ENCODE results near the gene RAB37.

Gene RAB37

DNA sequence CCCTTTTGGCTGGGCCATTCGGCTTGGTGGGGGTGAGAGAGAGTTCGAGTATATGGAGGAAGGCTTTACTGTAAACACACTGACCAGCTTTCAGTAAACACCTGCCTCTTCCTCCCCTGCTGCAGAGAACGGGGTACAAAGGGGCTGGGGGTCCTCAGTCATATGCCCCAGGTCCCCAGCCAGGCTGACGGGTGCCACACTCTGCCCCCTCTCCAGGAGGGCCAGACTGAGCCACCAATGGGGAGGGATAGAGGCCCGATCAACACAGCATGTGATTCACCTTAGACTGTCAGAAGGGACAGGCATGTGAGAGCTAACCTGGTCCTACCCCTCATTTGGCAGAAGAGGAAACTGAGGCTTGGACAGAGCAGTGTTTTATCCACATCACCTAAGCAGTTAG lies 24.4 kb downstream of the RAB37 start:
- Histone ChIP-seq H3K36me3 (ENCODE audit: control insufficient read depth, insufficient read depth, low read length) (no peaks in the 10 kb centered on the region; the same call in 1 of the 2 replicates), H3K9me3 (ENCODE audit: control insufficient read depth, insufficient read depth, low read length) (no peaks in the 10 kb centered on the region), H3K4me1 (ENCODE audit: control insufficient read depth, insufficient read depth, low read length) (peaks cover 34% of the 10 kb centered on the region), H3K27me3 (ENCODE audit: control insufficient read depth, insufficient read depth, low read length) (no peaks in the 10 kb centered on the region), H3K27ac (ENCODE audit: low read length) (no peak overlapping the region), H3K4me3 (ENCODE audit: low read length) (no peak overlapping the region)
- no CpG with 5 or more reads among the region's 5 CpGs for WGBS (ENCODE audit: insufficient coverage, insufficient read length)
- no peak for DNase-seq (ENCODE audit: low read depth, low spot score)

DNA sequence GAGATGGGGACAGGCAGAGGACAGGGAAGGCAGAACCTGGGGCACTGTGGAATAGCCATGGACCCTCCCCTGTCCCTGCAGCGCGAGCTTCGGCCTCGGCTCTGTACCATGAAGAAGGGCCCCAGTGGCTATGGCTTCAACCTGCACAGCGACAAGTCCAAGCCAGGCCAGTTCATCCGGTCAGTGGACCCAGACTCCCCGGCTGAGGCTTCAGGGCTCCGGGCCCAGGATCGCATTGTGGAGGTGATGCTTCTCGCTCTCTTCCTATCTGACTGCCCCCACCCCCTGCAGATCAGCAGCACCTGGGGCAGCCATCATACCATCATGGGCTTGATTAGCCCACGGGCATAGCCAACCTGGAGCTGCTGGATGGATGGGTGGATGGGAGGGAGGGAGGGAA lies 24.9 kb downstream of the RAB37 start:
- H3K4me3 ChIP-seq (ENCODE audit: low read length) = no peak overlapping the region
- no CpG with 5 or more reads among the region's 11 CpGs for WGBS (ENCODE audit: insufficient coverage, insufficient read length)
- peaks cover 34% of the 10 kb centered on the region for H3K4me1 ChIP-seq (ENCODE audit: control insufficient read depth, insufficient read depth, low read length)
- H3K36me3 ChIP-seq (ENCODE audit: control insufficient read depth, insufficient read depth, low read length) = no peaks in the 10 kb centered on the region; the same call in none of the 2 replicates
- DNase-seq (ENCODE audit: low read depth, low spot score) = no peak
- H3K9me3 ChIP-seq (ENCODE audit: control insufficient read depth, insufficient read depth, low read length) = no peaks in the 10 kb centered on the region
- no peaks in the 10 kb centered on the region for H3K27me3 ChIP-seq (ENCODE audit: control insufficient read depth, insufficient read depth, low read length)
- H3K27ac ChIP-seq (ENCODE audit: low read length) = no peak overlapping the region

DNA sequence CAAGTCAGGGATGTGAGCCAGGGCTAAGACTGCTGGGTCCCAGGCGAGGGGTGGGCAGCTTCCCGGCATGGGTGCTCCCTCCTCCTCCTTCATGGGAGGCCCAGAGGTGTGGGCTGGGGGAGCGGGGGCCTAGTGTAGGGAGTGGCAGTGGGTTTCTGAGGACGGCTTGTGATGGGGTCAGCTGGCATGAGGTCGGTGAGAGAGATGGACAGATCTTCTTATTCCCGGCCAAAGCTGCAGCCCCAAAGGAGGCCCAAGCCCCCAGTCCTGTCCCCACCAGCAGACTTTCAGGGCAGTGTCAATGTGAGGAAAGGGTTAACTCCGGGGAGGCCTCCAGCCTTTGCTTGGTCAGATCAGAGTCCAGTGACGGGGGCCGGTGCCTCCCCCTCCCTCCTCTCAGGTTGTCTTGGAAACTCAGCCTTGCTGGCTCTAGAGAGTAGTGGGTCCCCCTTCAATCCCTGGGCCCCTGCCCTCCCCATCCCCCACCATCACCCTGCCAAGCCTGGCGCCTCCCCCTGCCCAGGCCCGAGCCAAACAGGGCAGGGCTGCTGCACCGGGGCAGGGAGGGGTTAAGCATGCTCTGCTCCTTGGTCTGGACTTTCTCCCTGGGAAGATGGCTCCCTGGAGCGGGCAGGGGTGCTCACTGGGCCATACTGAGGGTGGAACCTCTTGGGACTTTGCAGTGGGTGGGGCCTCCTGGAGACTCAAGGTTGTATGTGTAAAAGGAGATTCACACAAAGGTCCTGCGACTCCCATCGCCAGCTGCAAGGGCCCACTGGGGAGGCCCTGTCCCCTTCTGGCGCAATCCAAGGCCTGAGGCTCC lies 26.7 kb downstream of the RAB37 start:
- peaks cover 2% of the 10 kb centered on the region for H3K36me3 ChIP-seq (ENCODE audit: control insufficient read depth, insufficient read depth, low read length)
- H3K27me3 ChIP-seq (ENCODE audit: control insufficient read depth, insufficient read depth, low read length) = no peaks in the 10 kb centered on the region
- WGBS (ENCODE audit: insufficient coverage, insufficient read length) = no CpG with 5 or more reads among the region's 16 CpGs
- H3K9me3 ChIP-seq (ENCODE audit: control insufficient read depth, insufficient read depth, low read length) = no peaks in the 10 kb centered on the region
- no peak overlapping the region for H3K27ac ChIP-seq (ENCODE audit: low read length)
- H3K4me3 ChIP-seq (ENCODE audit: low read length) = no peak overlapping the region
- DNase-seq (ENCODE audit: low read depth, low spot score) = no peak
- H3K4me1 ChIP-seq (ENCODE audit: control insufficient read depth, insufficient read depth, low read length) = peaks cover 26% of the 10 kb centered on the region

DNA sequence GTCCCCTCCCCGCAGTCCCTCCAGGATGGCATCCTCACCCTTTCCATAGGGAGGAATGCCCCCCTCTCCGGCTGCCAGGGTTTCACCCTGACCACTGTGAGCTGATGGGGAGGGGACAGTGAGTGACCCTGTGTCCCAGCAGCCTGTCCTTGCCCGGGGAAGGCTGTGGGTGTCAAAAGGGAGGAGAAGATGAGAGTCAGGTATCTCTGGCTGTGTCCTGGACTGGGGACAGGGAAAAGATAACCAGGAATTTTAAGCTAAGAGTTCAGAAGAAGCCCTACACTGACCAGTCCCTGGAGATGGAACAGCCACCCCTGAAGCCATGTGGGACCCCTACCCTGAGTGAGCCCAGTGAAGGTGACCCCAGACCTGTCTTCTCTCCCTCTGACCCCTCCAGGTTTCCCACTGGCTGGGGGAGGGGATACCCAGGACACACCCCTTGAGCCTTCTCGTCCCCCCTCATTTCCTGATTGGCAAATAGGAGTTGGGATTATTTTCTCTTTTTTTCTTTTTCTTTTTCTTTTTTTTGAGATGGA lies 27.8 kb downstream of the RAB37 start:
- no peak for DNase-seq (ENCODE audit: low read depth, low spot score)
- no peak overlapping the region for H3K4me3 ChIP-seq (ENCODE audit: low read length)
- H3K9me3 ChIP-seq (ENCODE audit: control insufficient read depth, insufficient read depth, low read length) = no peaks in the 10 kb centered on the region
- no peaks in the 10 kb centered on the region for H3K27me3 ChIP-seq (ENCODE audit: control insufficient read depth, insufficient read depth, low read length)
- H3K36me3 ChIP-seq (ENCODE audit: control insufficient read depth, insufficient read depth, low read length) = peaks cover 4% of the 10 kb centered on the region
- WGBS (ENCODE audit: insufficient coverage, insufficient read length) = no CpG with 5 or more reads among the region's 4 CpGs
- peaks cover 17% of the 10 kb centered on the region for H3K4me1 ChIP-seq (ENCODE audit: control insufficient read depth, insufficient read depth, low read length)
- no peak overlapping the region for H3K27ac ChIP-seq (ENCODE audit: low read length)

DNA sequence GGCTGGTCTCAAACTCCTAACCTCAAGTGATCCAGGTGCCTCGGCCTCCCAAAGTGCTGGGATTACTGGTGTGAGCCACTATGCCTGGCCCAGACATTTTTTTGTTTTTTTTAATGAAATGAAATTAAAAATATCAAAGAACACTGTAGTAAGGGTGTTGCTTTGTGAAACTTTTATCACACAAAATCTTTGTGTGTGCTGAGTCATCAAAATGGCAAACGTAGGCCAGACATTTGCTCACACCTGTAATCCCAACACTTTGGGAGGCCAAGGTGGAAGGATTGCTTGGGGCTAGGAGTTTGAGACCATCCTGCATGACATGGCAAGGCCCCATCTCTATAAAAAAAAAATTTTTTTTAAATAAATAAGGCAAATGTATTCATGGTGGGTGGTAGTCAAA lies 29.4 kb downstream of the RAB37 start:
- Histone ChIP-seq H3K9me3 (ENCODE audit: control insufficient read depth, insufficient read depth, low read length) (no peaks in the 10 kb centered on the region), H3K27ac (ENCODE audit: low read length) (no peak overlapping the region), H3K4me3 (ENCODE audit: low read length) (no peak overlapping the region), H3K36me3 (ENCODE audit: control insufficient read depth, insufficient read depth, low read length) (peaks cover 8% of the 10 kb centered on the region), H3K4me1 (ENCODE audit: control insufficient read depth, insufficient read depth, low read length) (peaks cover 6% of the 10 kb centered on the region), H3K27me3 (ENCODE audit: control insufficient read depth, insufficient read depth, low read length) (no peaks in the 10 kb centered on the region)
- WGBS (ENCODE audit: insufficient coverage, insufficient read length) = no CpG with 5 or more reads among the region's 2 CpGs
- DNase-seq (ENCODE audit: low read depth, low spot score) = no peak

DNA sequence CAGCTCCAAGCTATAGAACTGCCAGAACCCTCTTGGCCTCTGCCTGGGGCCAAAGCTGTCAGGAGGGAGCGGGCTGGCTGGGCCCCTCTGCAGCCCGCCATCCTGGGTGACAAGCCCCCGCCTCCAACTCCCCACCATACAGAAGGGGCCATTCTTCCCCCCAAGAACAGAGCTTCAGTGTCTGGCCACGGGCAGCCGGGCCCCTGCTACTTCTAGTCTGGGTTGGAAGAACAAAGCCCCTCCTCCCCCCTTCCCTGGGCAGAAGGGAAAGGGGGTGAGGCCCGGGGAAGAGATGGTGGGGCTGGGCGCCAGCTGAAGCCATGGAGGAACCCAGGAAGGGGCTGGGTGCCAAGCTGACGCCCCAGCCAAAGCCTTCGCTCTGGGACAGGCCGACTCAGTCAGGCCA lies 30.1 kb downstream of the RAB37 start:
- WGBS (ENCODE audit: insufficient coverage, insufficient read length) = no CpG with 5 or more reads among the region's 10 CpGs
- 0 out of 2 replicates have a peak, but pooled peaks cover 1% of the 10 kb centered on the region for H3K4me1 ChIP-seq (ENCODE audit: control insufficient read depth, insufficient read depth, low read length)
- no peak overlapping the region for H3K4me3 ChIP-seq (ENCODE audit: low read length)
- H3K9me3 ChIP-seq (ENCODE audit: control insufficient read depth, insufficient read depth, low read length) = no peaks in the 10 kb centered on the region
- H3K36me3 ChIP-seq (ENCODE audit: control insufficient read depth, insufficient read depth, low read length) = peaks cover 11% of the 10 kb centered on the region
- no peak for DNase-seq (ENCODE audit: low read depth, low spot score)
- no peaks in the 10 kb centered on the region for H3K27me3 ChIP-seq (ENCODE audit: control insufficient read depth, insufficient read depth, low read length)
- H3K27ac ChIP-seq (ENCODE audit: low read length) = no peak overlapping the region

DNA sequence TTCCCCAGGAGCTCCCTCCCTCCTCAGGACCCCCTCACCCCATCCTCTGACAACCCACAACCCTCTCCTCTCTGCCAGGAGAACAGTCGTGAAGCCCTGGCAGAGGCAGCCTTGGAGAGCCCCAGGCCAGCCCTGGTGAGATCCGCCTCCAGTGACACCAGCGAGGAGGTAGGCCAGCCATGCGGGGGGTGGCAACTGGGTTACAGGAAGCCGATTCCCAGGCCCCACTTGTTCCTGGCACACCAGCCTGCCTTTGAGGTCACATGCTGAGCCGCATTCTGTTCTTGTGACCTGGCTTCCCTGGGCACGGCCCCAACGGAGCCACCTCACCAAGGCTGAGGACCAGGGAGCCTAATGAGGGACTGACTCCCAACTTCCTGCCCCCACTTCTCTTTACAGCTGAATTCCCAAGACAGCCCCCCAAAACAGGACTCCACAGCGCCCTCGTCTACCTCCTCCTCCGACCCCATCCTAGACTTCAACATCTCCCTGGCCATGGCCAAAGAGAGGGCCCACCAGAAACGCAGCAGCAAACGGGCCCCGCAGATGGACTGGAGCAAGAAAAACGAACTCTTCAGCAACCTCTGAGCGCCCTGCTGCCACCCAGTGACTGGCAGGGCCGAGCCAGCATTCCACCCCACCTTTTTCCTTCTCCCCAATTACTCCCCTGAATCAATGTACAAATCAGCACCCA lies 31.2 kb downstream of the RAB37 start:
- Histone ChIP-seq H3K9me3 (ENCODE audit: control insufficient read depth, insufficient read depth, low read length) (no peaks in the 10 kb centered on the region), H3K36me3 (ENCODE audit: control insufficient read depth, insufficient read depth, low read length) (peaks cover 18% of the 10 kb centered on the region), H3K4me1 (ENCODE audit: control insufficient read depth, insufficient read depth, low read length) (0 out of 2 replicates have a peak, but pooled peaks cover 1% of the 10 kb centered on the region), H3K4me3 (ENCODE audit: low read length) (no peak overlapping the region), H3K27me3 (ENCODE audit: control insufficient read depth, insufficient read depth, low read length) (no peaks in the 10 kb centered on the region), H3K27ac (ENCODE audit: low read length) (no peak overlapping the region)
- no CpG with 5 or more reads among the region's 17 CpGs for WGBS (ENCODE audit: insufficient coverage, insufficient read length)
- no peak for DNase-seq (ENCODE audit: low read depth, low spot score)

DNA sequence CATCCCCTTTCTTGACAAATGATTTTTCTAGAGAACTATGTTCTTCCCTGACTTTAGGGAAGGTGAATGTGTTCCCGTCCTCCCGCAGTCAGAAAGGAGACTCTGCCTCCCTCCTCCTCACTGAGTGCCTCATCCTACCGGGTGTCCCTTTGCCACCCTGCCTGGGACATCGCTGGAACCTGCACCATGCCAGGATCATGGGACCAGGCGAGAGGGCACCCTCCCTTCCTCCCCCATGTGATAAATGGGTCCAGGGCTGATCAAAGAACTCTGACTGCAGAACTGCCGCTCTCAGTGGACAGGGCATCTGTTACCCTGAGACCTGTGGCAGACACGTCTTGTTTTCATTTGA lies 31.7 kb downstream of the RAB37 start:
- 0 out of 2 replicates have a peak, but pooled peaks cover 1% of the 10 kb centered on the region for H3K4me1 ChIP-seq (ENCODE audit: control insufficient read depth, insufficient read depth, low read length)
- H3K9me3 ChIP-seq (ENCODE audit: control insufficient read depth, insufficient read depth, low read length) = no peaks in the 10 kb centered on the region
- no peak for DNase-seq (ENCODE audit: low read depth, low spot score)
- no peaks in the 10 kb centered on the region for H3K27me3 ChIP-seq (ENCODE audit: control insufficient read depth, insufficient read depth, low read length)
- WGBS (ENCODE audit: insufficient coverage, insufficient read length) = no CpG with 5 or more reads among the region's 7 CpGs
- H3K27ac ChIP-seq (ENCODE audit: low read length) = no peak overlapping the region
- peaks cover 21% of the 10 kb centered on the region for H3K36me3 ChIP-seq (ENCODE audit: control insufficient read depth, insufficient read depth, low read length)
- H3K4me3 ChIP-seq (ENCODE audit: low read length) = no peak overlapping the region

DNA sequence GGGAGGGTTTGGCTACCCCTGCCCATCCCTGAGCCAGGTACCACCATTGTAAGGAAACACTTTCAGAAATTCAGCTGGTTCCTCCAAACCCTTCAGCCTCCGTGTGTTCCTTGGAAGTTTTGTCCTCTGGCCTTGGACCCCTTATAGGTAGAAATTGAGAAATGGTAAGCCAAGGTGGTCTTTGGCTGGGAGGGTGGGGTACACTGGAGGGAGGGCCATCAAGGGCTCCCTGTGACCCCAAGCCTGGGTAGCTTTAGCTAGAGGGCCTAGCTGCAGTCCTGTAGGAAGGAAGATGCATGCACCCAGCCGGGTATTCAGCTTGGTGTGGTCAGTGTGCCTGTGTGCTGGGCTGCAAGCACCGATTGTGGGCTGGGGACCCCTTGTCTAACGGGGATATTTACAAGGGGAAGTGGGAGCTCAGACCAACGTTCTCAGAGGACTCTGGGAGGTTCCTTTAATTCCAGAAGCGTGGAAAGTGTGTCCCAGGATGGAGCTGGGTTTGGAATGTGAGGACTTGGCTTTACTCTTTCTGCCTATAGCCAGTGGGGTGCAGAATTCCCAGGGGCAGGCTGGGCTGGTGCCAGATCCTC lies 32.3 kb downstream of the RAB37 start:
- Histone ChIP-seq H3K36me3 (ENCODE audit: control insufficient read depth, insufficient read depth, low read length) (peaks cover 21% of the 10 kb centered on the region), H3K4me1 (ENCODE audit: control insufficient read depth, insufficient read depth, low read length) (0 out of 2 replicates have a peak, but pooled peaks cover 1% of the 10 kb centered on the region)
- WGBS (ENCODE audit: insufficient coverage, insufficient read length) = no CpG with 5 or more reads among the region's 6 CpGs

DNA sequence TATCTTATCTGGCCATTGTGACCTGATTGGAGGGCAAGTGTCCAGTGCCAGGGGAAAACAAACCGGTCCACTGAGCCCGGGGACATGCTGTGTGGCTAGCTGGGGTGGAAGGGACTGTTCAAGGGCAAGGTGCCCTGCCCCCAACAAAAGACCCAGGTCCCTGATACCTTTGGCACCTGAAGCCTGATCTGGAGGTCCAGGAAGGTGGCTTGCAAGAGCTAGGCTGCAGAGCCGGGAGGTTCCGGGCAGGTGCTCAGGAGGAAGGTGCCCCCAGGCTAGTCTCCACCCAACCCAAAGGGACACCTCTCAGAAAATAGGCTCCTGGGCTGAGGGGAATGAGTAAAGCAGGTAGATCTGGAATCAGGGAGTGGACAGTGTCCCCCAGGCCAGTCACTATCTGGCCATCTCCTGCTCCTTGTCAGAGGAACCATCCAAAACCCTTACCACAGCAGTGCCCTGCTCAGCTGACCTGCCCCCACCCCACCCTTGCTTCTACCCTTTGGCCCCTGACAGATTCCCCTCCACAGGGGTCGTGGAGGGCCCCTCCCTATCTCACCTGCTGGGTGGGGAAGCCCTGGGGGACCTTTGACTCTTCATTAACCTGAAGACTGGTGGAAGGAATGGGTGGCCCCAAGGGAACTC lies 32.9 kb downstream of the RAB37 start:
- WGBS (ENCODE audit: insufficient coverage, insufficient read length) = no CpG with 5 or more reads among the region's 5 CpGs
- 0 out of 2 replicates have a peak, but pooled peaks cover 1% of the 10 kb centered on the region for H3K4me1 ChIP-seq (ENCODE audit: control insufficient read depth, insufficient read depth, low read length)
- DNase-seq (ENCODE audit: low read depth, low spot score) = no peak
- H3K9me3 ChIP-seq (ENCODE audit: control insufficient read depth, insufficient read depth, low read length) = no peaks in the 10 kb centered on the region
- H3K27me3 ChIP-seq (ENCODE audit: control insufficient read depth, insufficient read depth, low read length) = no peaks in the 10 kb centered on the region
- no peak overlapping the region for H3K27ac ChIP-seq (ENCODE audit: low read length)
- peaks cover 21% of the 10 kb centered on the region for H3K36me3 ChIP-seq (ENCODE audit: control insufficient read depth, insufficient read depth, low read length)
- H3K4me3 ChIP-seq (ENCODE audit: low read length) = no peak overlapping the region

More for the DNA sequence above, 32.3 kb downstream of the RAB37 start:
- DNase-seq (ENCODE audit: low read depth, low spot score) = no peak
- H3K27ac ChIP-seq (ENCODE audit: low read length) = no peak overlapping the region
- no peaks in the 10 kb centered on the region for H3K9me3 ChIP-seq (ENCODE audit: control insufficient read depth, insufficient read depth, low read length)
- no peak overlapping the region for H3K4me3 ChIP-seq (ENCODE audit: low read length)
- no peaks in the 10 kb centered on the region for H3K27me3 ChIP-seq (ENCODE audit: control insufficient read depth, insufficient read depth, low read length)
